Activated CD4-positive, CD25-positive, alpha-beta regulatory T cell treated with anti-CD3 and anti-CD28 coated beads, Interleukin-2, amount 50 U/mL, for 16 hours (primary cell): Measurements from ENCODE around the gene KSR2.

ENCODE experiments used
- DNase-seq: peaks from one replicate; pipeline ENCODE4 v3.0.0-alpha.2; 2020; ENCODE audit warnings: low read depth, low spot score

KSR2 gene

GRCh38 chr12:117582135-117582784, 386.5 kb downstream of the KSR2 start:
- no peak for DNase-seq

GRCh38 chr12:117580718-117581062, 388.1 kb downstream of the KSR2 start:
- DNase-seq: no peak

DNA sequence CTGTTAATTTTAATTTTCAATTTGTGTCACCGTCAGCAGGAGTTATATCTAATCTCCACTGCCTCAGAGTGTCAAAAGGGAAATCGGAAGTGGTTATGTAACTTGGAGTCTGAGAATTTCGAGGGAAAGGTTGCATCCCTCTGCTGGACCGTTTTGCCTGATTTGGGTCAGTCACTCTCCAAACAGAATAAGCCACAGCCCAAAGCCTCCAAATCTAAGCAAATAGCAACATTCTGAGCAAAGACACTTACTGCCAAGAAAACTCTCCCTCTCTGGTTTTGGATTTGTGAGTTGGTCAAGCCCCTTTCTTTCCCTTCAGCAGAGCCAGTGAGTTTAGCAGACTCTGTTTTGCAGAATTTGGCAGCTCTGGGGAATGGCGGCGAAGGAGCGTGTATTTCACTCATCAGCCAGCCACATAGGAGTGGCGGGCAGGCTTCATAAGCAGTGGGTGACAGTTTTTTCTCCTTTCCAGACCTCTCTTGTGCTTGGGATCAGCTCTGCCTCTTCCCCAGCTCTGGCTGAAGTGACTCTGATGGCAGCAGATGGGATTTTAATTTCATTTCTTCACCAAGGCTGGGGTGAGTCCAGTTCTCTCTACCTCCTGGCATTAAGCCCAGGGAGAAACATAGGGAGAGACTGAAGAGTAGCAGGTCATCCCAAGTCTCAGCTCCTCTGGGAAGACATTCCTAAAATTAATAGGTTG, 388.6 kb downstream of the KSR2 start:
- DNase-seq: no peak

- DNase-seq: no peak
Measured at GRCh38 chr12:117577122-117577657, 391.6 kb downstream of the KSR2 start.

DNA sequence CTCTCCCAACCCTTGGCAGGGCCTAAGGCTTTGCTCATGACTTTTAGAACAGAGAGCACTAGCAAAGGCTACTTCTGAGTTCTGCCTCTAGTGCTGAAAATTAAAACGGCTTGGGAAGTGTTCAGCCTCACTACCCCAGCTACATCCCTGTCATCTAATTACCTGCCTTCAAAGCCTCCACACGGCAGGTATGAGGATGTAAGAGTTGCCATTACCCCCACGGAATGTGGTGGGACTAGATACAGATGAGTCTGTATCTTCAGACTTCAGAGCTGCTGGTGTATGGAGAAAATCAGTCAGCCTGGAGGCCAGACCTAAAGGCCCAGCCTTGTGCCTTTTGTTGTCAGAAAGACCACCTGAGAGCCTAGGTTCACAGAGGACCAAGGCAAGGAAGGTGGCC, 392.7 kb downstream of the KSR2 start:
- no peak for DNase-seq

DNA sequence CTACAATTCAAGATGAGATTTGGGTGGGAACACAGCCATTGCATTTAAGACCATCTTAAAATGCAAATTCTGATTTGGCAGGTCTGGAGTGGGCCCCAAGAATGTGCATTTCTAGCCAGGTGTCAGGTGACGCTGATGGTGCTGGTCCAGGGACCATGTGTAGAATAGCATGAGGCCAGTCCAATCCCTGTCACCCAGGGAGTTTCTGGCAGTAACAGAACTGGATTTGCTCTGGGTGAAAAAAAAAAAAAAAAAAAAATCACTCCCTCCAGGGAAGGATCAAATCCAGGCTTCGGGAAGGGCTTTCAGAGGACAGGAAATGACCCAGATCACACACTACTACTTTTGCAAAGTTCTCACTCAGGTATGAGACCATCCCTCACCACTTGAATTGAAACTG, 394.1 kb downstream of the KSR2 start:
- DNase-seq: no peak

DNA sequence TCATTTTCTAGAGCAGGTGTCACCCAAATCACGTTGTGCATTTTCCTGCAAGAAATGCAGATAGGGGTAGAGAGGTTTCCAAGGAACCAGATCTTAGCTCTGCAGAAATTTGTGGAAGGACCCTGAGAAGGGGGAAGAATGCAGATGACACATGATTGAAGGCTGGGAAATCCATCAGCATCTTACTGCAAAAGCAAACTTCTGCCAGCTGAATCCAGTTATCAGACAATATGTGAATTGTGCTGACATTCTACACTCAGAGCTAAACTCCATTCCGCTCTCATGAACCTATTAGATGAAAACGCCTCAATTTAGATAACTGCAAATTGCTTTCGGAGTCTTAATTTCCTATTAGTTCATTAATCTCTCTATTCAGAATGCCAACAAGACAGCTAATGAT, 396.0 kb downstream of the KSR2 start:
- DNase-seq: no peak

- DNase-seq: no peak
Measured at GRCh38 chr12:117571321-117571720, 397.5 kb downstream of the KSR2 start.

GRCh38 chr12:117570608-117571007, 398.2 kb downstream of the KSR2 start:
- no peak for DNase-seq

DNA sequence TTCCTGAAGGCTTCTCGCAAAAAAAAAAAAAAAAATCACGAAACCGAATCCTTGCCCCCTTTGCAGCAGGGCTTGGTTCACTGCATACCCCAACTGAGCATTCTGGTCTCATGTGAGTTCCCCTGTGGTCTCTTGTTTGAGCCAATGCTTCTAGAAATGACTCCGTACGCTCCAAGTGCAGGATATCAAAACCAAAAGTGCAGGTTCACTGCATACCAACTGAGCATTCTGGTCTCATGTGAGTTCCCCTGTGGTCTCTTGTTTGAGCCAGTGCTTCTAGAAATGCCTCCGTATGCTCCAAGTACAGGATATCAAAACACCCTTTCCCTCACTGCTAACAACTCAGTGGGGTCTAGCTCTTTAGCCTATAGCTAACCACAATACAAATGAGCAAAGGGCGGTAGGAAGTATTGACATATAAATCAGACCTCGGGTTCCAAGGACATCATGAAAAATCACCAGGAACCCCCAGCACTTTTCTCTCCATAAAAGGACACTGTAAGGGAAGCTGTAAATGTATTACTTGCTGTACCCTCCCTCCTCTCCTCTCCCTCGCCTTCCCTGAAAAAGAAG, 401.1 kb downstream of the KSR2 start:
- DNase-seq: no peak

- DNase-seq: no peak
Measured at GRCh38 chr12:117564881-117565280, 403.9 kb downstream of the KSR2 start.

- DNase-seq: no peak
Measured at GRCh38 chr12:117563706-117564105, 405.1 kb downstream of the KSR2 start.

- no peak for DNase-seq
Measured at GRCh38 chr12:117563007-117563406, 405.8 kb downstream of the KSR2 start.

- DNase-seq: no peak
Measured at GRCh38 chr12:117561990-117562389, 406.8 kb downstream of the KSR2 start.

GRCh38 chr12:117559978-117560377, 408.8 kb downstream of the KSR2 start:
- no peak for DNase-seq

DNA sequence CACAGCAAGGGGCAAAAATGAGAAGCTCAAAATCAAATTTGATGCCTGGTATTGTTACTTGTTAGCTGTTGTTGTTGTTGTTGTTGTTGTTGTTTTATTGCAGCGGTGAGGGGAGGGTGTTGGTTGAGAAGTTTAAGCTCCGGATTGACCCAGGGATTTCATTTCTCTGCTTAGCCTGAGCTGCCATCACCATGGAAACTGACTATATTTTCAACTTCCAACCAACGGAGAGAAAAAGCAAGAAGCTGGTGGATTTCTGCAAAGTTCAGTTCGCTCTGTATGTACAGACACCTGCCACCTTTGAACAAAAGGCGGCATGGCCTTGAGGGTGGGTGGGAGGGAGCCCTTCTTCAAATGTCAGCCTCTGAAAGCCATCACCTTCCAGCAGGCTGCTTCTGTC, 412.9 kb downstream of the KSR2 start:
- DNase-seq: no peak

- DNase-seq: no peak
Measured at GRCh38 chr12:117552971-117553370, 415.8 kb downstream of the KSR2 start.

DNA sequence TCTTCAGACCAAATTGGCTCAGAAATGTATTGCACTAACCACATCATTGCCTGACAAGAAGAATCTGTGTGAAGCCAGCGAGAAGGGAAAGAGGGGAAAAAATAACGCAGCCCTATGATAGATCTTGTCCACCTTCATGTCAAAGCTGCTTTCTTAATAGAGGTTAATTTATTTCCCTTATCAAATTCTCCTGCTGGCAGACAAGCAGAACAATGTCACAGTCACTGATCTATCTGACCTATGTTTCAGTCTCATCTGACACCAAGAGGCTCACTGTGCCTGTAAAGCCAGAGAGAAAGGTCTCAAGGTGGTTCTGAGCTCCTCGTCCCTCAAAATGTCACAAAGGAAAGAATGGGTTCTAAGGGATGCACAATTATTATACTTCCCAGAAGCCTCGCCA, 417.1 kb downstream of the KSR2 start:
- no peak for DNase-seq

GRCh38 chr12:117547209-117547608, 421.6 kb downstream of the KSR2 start:
- no peak for DNase-seq

DNA sequence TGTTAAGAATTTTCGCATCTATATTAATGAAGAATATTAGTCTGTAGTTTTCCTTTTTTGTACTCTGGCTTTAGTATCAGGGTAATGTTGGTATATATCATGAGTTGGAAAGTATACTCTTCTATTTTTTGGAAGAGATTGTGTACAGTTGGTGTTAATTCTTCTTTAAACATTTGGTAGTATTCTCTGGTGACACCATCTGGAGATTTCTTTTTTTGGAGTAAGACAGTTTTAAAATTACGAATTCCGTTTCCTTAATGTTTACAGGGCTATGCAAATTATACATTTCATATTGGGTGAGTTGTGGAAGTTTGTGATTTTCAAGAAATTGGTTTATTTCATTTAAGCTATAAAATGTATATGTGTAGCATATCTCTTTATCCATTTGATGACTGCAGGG, 423.6 kb downstream of the KSR2 start:
- DNase-seq: no peak

GRCh38 chr12:117540011-117540410, 428.8 kb downstream of the KSR2 start:
- DNase-seq: no peak

GRCh38 chr12:117538926-117539325, 429.9 kb downstream of the KSR2 start:
- no peak for DNase-seq
